ENCODE results near the gene IARS2.
"Not testable (repeated sequence)": the region's sequence is repeated elsewhere in the genome, so short reads cannot be mapped to it uniquely, and the experiment has no call there.

The IARS2 gene

DNA sequence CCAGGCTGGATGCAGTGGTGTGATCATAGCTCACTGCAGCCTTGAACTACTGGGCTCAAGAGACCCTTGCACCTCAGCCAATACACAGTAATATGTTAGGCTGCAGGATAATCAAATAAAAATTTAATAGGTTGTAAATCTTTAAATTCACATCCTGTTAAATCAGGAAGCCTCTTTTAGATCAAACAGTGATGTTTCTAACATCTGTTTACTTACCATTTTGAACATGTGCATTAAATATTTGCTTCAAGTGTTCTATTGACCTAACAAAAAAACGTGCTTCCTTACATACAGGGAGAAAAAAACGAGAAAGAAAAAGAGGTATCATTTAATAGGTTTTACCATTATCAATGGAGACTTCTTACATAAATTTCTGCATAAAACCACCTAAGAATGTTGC is 70.6 kb downstream of the IARS2 start:
- DNase-seq (ENCODE audit: low read depth), result no peak

DNA sequence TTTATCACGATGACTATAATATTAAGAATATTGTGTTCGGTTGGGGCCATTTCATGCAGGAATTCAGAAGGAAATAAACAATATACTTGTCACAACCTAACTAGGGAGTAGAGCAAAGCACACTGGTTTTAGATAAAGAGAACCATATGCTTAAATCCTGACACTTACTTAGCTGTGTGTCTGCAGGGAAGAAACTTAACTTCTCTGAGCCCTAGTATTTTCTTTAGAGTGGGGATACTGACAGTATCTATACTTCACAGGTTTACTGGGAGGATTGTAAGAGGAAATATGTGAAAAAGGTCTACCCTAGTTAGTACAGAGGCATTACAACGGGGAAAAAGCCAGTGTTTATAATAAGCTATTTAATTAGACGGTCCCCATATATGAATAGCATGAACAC is 72.9 kb downstream of the IARS2 start:
- DNase-seq (ENCODE audit: low read depth), result no peak

DNA sequence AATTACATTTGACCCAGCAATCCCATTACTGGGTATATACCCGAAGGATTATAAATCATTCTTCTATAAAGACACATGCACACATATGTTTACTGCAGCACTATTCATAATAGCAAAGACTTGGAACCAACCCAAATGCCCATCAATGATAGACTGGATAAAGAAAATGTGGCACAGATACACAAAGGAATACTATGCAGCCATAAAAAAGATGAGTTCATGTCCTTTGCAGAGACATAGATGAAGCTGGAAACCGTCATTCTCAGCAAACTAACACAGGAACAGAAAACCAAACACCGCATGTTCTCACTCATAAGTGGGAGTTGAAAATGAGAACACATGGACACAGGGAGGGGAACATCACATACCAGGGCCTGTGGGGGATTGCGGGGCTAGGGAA is 76.0 kb downstream of the IARS2 start:
- DNase-seq (ENCODE audit: low read depth), result not testable (repeated sequence)

DNA sequence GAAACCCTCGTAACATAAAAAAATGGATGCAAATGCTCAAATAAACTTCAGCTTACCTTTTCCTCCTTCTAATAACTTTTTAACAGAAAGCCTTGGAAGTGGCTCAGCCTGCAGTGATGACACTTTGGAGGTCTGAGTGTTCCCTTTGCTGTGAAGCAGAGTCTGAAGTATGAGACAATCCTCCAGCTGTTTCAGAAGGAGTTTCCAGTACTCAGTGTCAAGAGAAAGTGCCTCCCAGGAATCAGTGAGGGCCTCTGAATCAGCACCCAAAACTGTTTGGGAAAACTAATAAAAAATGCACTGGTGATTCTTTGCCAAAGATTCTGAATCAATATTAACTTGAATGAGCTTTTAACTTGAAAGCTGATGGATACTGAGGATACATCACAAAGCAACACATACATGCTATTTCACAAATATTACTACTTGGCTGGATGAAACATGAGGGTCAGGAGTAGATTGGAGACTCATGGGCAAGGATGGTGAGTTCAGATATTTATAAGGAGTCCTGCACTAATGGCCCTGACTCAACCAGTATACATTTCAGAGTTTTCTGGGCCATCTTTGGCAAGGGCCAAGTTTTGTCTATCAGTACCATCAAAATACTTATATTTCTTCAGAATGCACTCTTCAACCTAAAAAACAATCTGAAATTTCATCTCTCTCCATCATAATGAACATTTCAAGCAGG is 77.0 kb downstream of the IARS2 start:
- no peak for DNase-seq (ENCODE audit: low read depth)

DNA sequence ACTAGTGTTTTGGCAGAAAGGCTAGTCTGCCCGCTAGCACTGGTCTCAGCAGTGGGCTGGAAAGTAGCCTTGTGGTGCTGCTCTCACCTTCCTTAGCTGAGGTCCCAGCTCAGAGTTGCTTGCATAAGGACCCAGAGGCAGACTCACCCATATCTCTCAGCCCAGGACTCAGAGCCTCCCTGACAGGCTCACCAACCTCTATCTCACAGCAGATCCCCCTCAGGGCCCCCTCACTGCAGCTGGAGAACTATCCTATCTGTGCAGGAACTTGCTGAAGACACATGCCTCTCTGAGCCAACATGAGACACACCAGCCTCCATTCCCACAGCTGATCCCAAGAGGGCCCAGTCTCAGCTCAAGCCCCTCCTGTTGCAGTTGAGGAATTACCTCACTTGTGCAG is 82.6 kb downstream of the IARS2 start:
- no peak for DNase-seq (ENCODE audit: low read depth)

DNA sequence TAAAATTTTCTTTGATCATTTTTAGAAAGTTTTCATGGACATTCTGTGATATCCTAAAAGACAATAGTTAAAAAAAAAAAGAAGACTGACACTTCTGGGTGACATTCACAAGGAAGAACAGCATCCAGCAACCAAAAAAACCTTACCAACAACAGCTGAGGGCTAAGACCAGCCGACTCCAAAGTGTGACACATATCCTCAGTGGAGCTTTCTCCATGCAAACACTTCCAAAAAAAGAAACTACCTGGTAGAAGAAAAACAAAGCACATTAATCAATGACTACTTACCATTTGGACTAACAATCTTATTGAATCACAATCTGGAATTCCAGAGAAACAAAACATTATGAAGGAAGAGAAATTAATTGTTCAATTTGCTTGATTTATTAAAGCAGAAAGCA is 88.2 kb downstream of the IARS2 start:
- DNase-seq (ENCODE audit: low read depth), result no peak

DNA sequence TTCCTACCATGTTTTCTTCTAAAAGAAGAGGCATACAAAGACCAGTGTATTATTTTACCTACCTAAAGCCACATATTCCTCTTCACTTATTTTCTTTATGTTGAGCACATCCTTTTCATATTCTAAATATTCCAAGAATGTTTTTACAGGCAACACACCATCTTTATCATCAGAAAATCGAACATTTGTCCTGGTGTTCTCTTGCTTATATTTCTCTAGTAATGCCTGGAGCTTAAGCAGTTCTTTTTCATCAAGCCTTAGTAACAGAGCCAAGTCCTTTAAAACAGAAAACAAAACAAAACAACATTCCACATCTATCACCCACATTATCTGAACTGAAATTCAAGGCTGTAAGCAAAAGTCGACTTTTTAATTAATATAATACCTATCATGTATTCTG is 88.7 kb downstream of the IARS2 start:
- no peak for DNase-seq (ENCODE audit: low read depth)

DNA sequence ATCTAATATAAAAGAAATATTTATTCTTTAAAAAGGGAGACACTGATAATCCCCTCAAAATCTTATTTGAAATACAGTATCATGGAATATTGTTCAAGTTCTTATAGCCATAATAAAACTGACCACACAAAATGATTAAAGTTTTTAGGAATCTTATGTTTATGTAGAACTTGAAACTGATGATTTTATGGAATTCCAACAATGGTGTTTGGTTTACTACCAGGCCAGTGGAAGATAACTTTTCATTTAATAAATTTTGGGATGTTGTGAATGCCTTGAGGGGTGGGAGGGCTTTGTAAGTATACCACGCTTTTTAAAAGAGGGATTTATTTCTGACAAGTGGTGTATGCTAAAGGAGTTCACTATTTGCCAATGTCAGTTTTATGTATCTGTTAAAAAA is 90.6 kb downstream of the IARS2 start:
- no peak for DNase-seq (ENCODE audit: low read depth)

DNA sequence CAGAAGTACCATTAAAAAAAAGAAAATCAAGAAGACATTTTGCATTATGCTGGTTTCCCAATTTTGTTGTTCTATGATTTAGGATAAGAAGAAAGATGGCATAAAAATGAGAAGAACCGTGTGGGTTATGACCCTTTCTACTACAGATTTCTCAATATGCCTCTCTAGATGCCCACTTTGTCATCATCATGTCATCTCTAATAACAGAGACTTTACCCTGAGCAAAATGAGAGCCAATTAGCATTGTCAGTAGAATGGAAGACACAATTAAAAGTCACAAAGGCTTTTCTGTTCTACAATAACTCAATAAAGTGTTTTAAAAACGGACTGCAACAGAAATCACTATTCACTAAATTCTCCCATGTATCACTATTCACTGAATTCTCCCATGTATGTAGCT is 92.8 kb downstream of the IARS2 start:
- no peak for DNase-seq (ENCODE audit: low read depth)

DNA sequence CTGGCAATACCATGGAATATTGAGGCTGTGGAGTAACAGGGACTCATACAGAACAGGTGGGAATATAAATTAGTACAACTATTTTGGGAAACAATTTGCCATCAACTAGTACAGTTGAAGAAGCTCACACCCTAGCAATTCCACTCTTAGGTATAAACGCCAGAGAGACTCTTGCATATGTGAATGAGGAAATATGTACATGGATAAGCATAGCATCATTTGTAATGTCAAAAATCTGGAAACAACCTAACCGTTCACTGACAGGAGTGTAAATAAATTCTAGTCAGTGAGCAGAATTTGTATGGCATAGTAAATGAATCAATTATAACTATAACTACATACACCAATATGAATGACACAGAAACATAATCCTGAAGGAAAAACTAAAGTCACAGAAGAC is 94.6 kb downstream of the IARS2 start:
- no peak for DNase-seq (ENCODE audit: low read depth)

DNA sequence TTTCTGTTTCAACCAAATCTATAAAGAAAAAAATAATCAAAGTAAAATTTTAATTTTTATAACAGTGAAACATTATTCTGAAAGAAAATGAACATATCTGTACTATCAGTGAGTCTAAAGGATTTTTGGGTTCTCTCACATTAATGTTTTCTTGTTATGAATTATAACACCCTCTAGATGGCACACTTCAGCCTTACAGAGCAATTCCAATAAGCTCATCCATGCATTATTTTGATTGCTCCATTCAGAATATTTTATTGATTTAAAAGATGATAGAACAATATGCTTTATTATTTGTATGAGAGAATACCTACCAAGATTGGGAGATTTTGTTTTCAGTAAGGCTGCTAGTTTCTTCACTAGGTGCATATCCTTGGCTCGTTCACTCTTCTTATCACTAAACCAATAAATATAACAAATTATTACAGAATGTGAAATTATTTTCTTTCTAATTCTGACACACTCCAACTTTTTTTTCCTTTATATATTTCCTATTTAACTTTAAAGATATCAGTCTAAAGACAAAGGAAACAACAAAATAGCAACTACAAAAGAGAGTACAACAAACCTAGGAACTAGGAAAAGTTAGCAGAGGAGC is 95.9 kb downstream of the IARS2 start:
- DNase-seq (ENCODE audit: low read depth), result no peak

DNA sequence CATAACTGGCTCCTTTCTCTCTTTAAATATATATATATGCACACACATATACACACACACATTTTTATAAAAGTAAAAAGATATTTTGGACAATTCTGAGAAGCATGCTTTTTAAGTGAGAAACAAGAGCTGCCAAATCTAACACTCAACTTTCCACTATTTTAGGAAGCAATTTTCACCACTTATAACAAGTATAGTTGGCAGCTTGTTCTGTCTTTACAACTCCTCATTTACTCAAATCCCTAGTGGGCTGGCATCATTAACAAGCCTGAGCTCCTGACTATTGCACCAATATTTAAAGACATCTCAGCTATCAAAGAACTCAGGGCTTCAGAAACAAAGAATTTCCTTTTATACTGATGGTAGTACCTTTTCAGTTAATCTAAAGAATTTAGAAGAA is 101.8 kb downstream of the IARS2 start:
- DNase-seq (ENCODE audit: low read depth), result no peak
